Prostate gland (tissue), 2 donors: ENCODE data around the gene TRIM34. TPM values are rescaled to one million over a fixed set of nuclear protein-coding genes. Genes with fewer than 3 reads are reported as not detected.

Experiments used
- DNase-seq: peaks from one replicate; pipeline ENCODE4 v3.0.0-alpha.2; 2019; ENCODE audit warnings: low spot score
- H3K27ac ChIP-seq, 2 donors: fragments of 200-600 bp; sonication (generic); 2 replicates each; pipeline ENCODE4 v1.5.1; 2017 to 2019
- H3K27me3 ChIP-seq: fragments of 200-600 bp; sonication (generic); replicated peaks from 2 replicates; pipeline ENCODE4 v1.5.1; 2019; ENCODE audit not compliant: insufficient read depth
- H3K36me3 ChIP-seq, 2 donors: fragments of 200-600 bp; sonication (generic); 1 replicate in 1 of 2; 2 replicates in 1 of 2; pipeline versions ENCODE4 v1.5.1 to v1.8.1; 2017 to 2019
- H3K4me1 ChIP-seq: fragments of 200-600 bp; sonication (generic); replicated peaks from 2 replicates; pipeline ENCODE4 v1.5.1; 2019
- H3K4me3 ChIP-seq, 2 donors: fragments of 200-600 bp; sonication (generic); 2 replicates each; pipeline ENCODE4 v1.5.1; 2017 to 2019
- H3K9me3 ChIP-seq: fragments of 200-600 bp; sonication (generic); 2 replicates; pipeline ENCODE4 v1.5.1; 2017
- CTCF ChIP-seq, 4 experiments: fragments of 200-600 bp in 2 of 4; fragments of 450-650 bp in 2 of 4; sonication (generic) in 2 of 4; IDR thresholded peaks; 1 replicate in 3 of 4; 2 replicates in 1 of 4; pipeline ENCODE4 v1.5.1; 2016 to 2019; ENCODE audit warnings: antibody characterized with exemption in 4 of 4, mild to moderate bottlenecking in 2 of 4, moderate library complexity in 2 of 4
- POLR2A ChIP-seq: fragments of 450-650 bp; IDR thresholded peaks from one replicate; pipeline ENCODE4 v1.6.1; 2016; ENCODE audit warnings: antibody characterized with exemption, mild to moderate bottlenecking
- POLR2AphosphoS5 ChIP-seq: sonication (generic); formaldehyde crosslinking; IDR thresholded peaks from one replicate; pipeline ENCODE4 v1.6.1; 2017; ENCODE audit warnings: antibody characterized with exemption
- WGBS: methylation state at CpG from one replicate; pipeline ENCODE4 v1.1.5; 2018; 5-methylcytosine and 5-hydroxymethylcytosine counted together
- intact Hi-C: fragments of 100-400 bp; cut with DNase I; formaldehyde crosslinking; loops from one replicate; pipeline ENCODE4 v1.14.2; 2022
- total RNA-seq, 2 donors: library from RNA; depleted of rRNA; stranded (reverse); fragments of >200 nt; gene quantifications; one replicate each; pipeline ENCODE4 v1.1.0, GENCODE V29; 2016

TRIM34 gene
- total RNA-seq, 2 donors from 2014 or later, result 10.3 to 15.5 TPM

GRCh38 chr11:5658318-5658717 is 33.5 kb downstream of the TRIM34 start:
- Histone ChIP-seq H3K9me3 (no peaks in the 10 kb centered on the region), H3K27me3 (no peaks in the 10 kb centered on the region), H3K4me1 (no peaks in the 10 kb centered on the region), H3K4me3 (no peak overlapping the region), H3K36me3 (no peaks in the 10 kb centered on the region), H3K27ac (no peak overlapping the region)
- TF ChIP-seq CTCF (IDR thresholded peaks at IDR 0.05) (no peak), POLR2AphosphoS5 (no peak), POLR2A (no peak)
- no peak for DNase-seq
- WGBS, result 87% methylated on average over 5 of the region's 5 CpGs
- intact Hi-C loops, result no loop called here

- no peak overlapping the region for H3K27ac ChIP-seq
- H3K36me3 ChIP-seq, result no peaks in the 10 kb centered on the region
- no peaks in the 10 kb centered on the region for H3K27me3 ChIP-seq
- no peak for TF ChIP-seq POLR2AphosphoS5
- no peak for TF ChIP-seq CTCF (IDR thresholded peaks at IDR 0.05)
- TF ChIP-seq POLR2A, result no peak
- intact Hi-C loops, result no loop called here
- no peaks in the 10 kb centered on the region for H3K9me3 ChIP-seq
- 99% methylated on average over 2 of the region's 2 CpGs for WGBS
- no peaks in the 10 kb centered on the region for H3K4me1 ChIP-seq
- H3K4me3 ChIP-seq, result no peak overlapping the region
- DNase-seq, result no peak
Observed at GRCh38 chr11:5663511-5663910, 38.7 kb downstream of the TRIM34 start.

GRCh38 chr11:5665051-5665570 is 40.3 kb downstream of the TRIM34 start:
- intact Hi-C loops, result no loop called here
- no peak overlapping the region for H3K4me3 ChIP-seq
- no peaks in the 10 kb centered on the region for H3K9me3 ChIP-seq
- H3K36me3 ChIP-seq, result no peaks in the 10 kb centered on the region
- no peaks in the 10 kb centered on the region for H3K4me1 ChIP-seq
- DNase-seq, result no peak
- no peak overlapping the region for H3K27ac ChIP-seq
- no peak for TF ChIP-seq POLR2AphosphoS5
- TF ChIP-seq CTCF (IDR thresholded peaks at IDR 0.05), result no peak
- no peak for TF ChIP-seq POLR2A
- no peaks in the 10 kb centered on the region for H3K27me3 ChIP-seq
- WGBS, result 88% methylated on average over 4 of the region's 4 CpGs

GRCh38 chr11:5665746-5666401 is 41.1 kb downstream of the TRIM34 start:
- intact Hi-C loops, result no loop called here
- 79% methylated on average over 5 of the region's 5 CpGs for WGBS
- no peak for TF ChIP-seq POLR2A
- no peak for TF ChIP-seq POLR2AphosphoS5
- TF ChIP-seq CTCF (IDR thresholded peaks at IDR 0.05), result no peak

GRCh38 chr11:5666402-5666793 is 41.6 kb downstream of the TRIM34 start:
- intact Hi-C loops, result no loop called here
- no peaks in the 10 kb centered on the region for H3K4me1 ChIP-seq
- no peaks in the 10 kb centered on the region for H3K27me3 ChIP-seq
- no peaks in the 10 kb centered on the region for H3K36me3 ChIP-seq
- 62% methylated on average over 6 of the region's 6 CpGs for WGBS
- H3K4me3 ChIP-seq, result no peak overlapping the region
- TF ChIP-seq POLR2AphosphoS5, result no peak
- no peak for TF ChIP-seq CTCF (IDR thresholded peaks at IDR 0.05)
- TF ChIP-seq POLR2A, result no peak
- H3K9me3 ChIP-seq, result no peaks in the 10 kb centered on the region
- DNase-seq, result no peak
- H3K27ac ChIP-seq, result no peak overlapping the region

More at GRCh38 chr11:5665746-5666401, 41.1 kb downstream of the TRIM34 start:
- H3K9me3 ChIP-seq, result no peaks in the 10 kb centered on the region
- no peak overlapping the region for H3K27ac ChIP-seq
- H3K4me3 ChIP-seq, result no peak overlapping the region
- DNase-seq, result no peak
- no peaks in the 10 kb centered on the region for H3K4me1 ChIP-seq
- no peaks in the 10 kb centered on the region for H3K36me3 ChIP-seq
- H3K27me3 ChIP-seq, result no peaks in the 10 kb centered on the region
